ENCODE data around the gene BAIAP2L2.

Gene BAIAP2L2

DNA sequence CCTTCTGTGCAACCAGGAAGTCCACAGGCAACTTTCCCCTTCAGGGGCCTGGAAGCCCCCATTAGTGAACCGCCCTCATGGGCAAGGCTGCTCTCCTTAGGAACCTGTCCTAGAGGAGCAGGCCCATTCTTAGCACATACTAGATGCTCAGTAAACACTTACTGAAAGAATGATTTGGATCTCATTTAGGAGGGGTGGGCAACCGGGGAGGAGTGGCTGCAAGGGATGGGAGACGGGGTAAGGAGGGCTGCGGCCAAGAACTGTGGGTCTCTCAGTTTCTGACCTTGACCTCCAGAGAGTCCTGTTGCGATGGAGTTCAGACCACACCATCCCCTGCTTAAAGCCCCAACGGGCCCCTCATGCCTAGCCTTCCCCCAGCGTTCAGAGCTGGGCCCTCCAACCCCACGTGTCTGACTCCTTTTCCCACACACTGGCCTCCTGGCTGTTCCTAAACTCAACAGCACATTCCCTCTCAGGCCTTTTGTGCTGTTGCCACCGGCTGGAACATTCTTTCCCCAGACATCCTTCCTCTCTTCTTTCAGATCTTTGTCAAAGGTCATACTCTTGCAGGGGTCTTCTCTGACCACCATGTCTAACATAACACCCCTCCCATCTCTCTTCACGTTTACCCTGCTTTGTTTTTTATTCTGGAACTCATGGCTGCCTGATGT lies 74.0 kb downstream of the BAIAP2L2 start:
- DNase-seq: no peak

GRCh38 chr22:38035530-38035885 lies 75.0 kb downstream of the BAIAP2L2 start:
- DNase-seq: no peak

Data from fibroblast of skin of right biceps (primary cell).